HepG2 (cell line): ENCODE results near the gene CAND1.

Source experiments
- CTCF ChIP-seq: sonication (generic); formaldehyde crosslinking; IDR thresholded peaks from 2 replicates; pipeline ENCODE4 v1.5.0; 2020; ENCODE audit warnings: mild to moderate bottlenecking, missing genetic modification reagents, moderate library complexity
- FOSL1 ChIP-seq: sonication (generic); formaldehyde crosslinking; IDR thresholded peaks from 2 replicates; pipeline ENCODE4 v1.9.0; 2021; ENCODE audit warnings: missing genetic modification reagents, borderline replicate concordance
- NFYC ChIP-seq: IDR thresholded peaks from 2 replicates; pipeline ENCODE4 v1.6.1; 2016; ENCODE audit warnings: missing genetic modification reagents, missing compliant biosample characterization
- ZNF280D ChIP-seq: sonication (generic); formaldehyde crosslinking; IDR thresholded peaks from 2 replicates; pipeline ENCODE4 v1.5.1; 2020; ENCODE audit warnings: mild to moderate bottlenecking, missing genetic modification reagents
- ZNF292 ChIP-seq: sonication (generic); formaldehyde crosslinking; IDR thresholded peaks from 2 replicates; pipeline ENCODE4 v1.8.1; 2022; ENCODE audit warnings: mild to moderate bottlenecking, low read depth, missing genetic modification reagents, borderline replicate concordance
- TF ChIP-seq, protein P1 (sequence below): fragments of 450-650 bp; IDR thresholded peaks from 2 replicates; pipeline ENCODE4 v1.6.1; 2017; ENCODE audit warnings: mild to moderate bottlenecking

DNA sequence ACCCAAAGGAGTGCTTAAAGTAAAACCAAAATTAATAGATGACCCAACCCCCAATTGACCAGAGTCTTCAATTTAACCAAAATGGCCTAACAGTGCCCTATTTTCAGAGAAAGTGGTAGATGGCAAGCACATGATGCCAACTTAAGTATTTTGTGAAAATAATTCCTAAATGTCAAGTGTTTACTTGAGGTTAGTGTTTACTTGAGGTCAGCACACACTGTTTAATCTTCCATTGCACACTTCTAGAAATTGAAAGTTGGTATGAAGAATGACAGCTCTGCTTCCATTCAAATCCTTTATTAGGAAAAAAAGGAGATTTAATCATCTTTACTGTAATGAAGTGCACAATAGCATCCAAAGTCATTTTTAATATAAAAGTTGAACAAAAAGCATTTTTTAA is 25.9 kb upstream of the CAND1 start:
- no peak for TF ChIP-seq CTCF
- no peak for TF ChIP-seq FOSL1 (CRISPR knock-in tag)
- TF ChIP-seq, protein P1, sequence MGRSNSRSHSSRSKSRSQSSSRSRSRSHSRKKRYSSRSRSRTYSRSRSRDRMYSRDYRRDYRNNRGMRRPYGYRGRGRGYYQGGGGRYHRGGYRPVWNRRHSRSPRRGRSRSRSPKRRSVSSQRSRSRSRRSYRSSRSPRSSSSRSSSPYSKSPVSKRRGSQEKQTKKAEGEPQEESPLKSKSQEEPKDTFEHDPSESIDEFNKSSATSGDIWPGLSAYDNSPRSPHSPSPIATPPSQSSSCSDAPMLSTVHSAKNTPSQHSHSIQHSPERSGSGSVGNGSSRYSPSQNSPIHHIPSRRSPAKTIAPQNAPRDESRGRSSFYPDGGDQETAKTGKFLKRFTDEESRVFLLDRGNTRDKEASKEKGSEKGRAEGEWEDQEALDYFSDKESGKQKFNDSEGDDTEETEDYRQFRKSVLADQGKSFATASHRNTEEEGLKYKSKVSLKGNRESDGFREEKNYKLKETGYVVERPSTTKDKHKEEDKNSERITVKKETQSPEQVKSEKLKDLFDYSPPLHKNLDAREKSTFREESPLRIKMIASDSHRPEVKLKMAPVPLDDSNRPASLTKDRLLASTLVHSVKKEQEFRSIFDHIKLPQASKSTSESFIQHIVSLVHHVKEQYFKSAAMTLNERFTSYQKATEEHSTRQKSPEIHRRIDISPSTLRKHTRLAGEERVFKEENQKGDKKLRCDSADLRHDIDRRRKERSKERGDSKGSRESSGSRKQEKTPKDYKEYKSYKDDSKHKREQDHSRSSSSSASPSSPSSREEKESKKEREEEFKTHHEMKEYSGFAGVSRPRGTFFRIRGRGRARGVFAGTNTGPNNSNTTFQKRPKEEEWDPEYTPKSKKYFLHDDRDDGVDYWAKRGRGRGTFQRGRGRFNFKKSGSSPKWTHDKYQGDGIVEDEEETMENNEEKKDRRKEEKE: no peak
- no peak for TF ChIP-seq ZNF292
- TF ChIP-seq NFYC (CRISPR knock-in tag): no peak
- TF ChIP-seq ZNF280D: no peak
